ENCODE data around the gene ARID1B.

The ARID1B gene

GRCh38 chr6:157229713-157230112, 452.5 kb downstream of the ARID1B start:
- DNase-seq: peak in 1 of 2 donors; percentile 68

GRCh38 chr6:157230910-157231309, 453.7 kb downstream of the ARID1B start:
- TF ChIP-seq CTCF (IDR thresholded peaks at IDR 0.05): no peak
- no peaks in the 10 kb centered on the region for H3K9me3 ChIP-seq
- H3K36me3 ChIP-seq: no peaks in the 10 kb centered on the region
- H3K27me3 ChIP-seq: no peaks in the 10 kb centered on the region
- H3K27ac ChIP-seq: peak overlapping the region in 1 of 2 donors; percentile 50
- H3K4me1 ChIP-seq: peaks cover 0 to 72% (median 45%) of the 10 kb centered on the region in 4 donors
- H3K4me3 ChIP-seq: no peak overlapping the region
- DNase-seq: peak in 1 of 2 donors; percentile 63
- intact Hi-C loops (cut with DNase I; ENCODE audit: low total_unique reads): no loop called here

More at GRCh38 chr6:157229713-157230112, 452.5 kb downstream of the ARID1B start:
- TF ChIP-seq CTCF (IDR thresholded peaks at IDR 0.05): no peak
- Histone ChIP-seq H3K36me3 (no peaks in the 10 kb centered on the region), H3K9me3 (no peaks in the 10 kb centered on the region), H3K27ac (peak overlapping the region; percentile 50 to 63), H3K27me3 (no peaks in the 10 kb centered on the region), H3K4me1 (peaks cover 0 to 73% (median 50%) of the 10 kb centered on the region in 4 donors), H3K4me3 (no peak overlapping the region)
- intact Hi-C loops (cut with DNase I; ENCODE audit: low total_unique reads): no loop called here

GRCh38 chr6:157232161-157232895, 455.1 kb downstream of the ARID1B start:
- intact Hi-C loops (cut with DNase I; ENCODE audit: low total_unique reads): no loop called here
- Histone ChIP-seq H3K4me3 (no peak overlapping the region), H3K27ac (peak overlapping the region; percentile 0 to 38), H3K27me3 (no peaks in the 10 kb centered on the region), H3K36me3 (no peaks in the 10 kb centered on the region), H3K4me1 (peaks cover 3 to 70% (median 41%) of the 10 kb centered on the region in 4 donors), H3K9me3 (no peaks in the 10 kb centered on the region)
- no peak for TF ChIP-seq CTCF (IDR thresholded peaks at IDR 0.05)
- DNase-seq: peak in 1 of 2 donors; percentile 55

- Histone ChIP-seq H3K9me3 (no peaks in the 10 kb centered on the region), H3K4me1 (peaks cover 3 to 61% (median 35%) of the 10 kb centered on the region in 4 donors), H3K27ac (peak overlapping the region; percentile 0 to 38), H3K4me3 (no peak overlapping the region), H3K27me3 (no peaks in the 10 kb centered on the region), H3K36me3 (no peaks in the 10 kb centered on the region)
- DNase-seq: peak in 1 of 2 donors; percentile 31
- intact Hi-C loops (cut with DNase I; ENCODE audit: low total_unique reads): no loop called here
- no peak for TF ChIP-seq CTCF (IDR thresholded peaks at IDR 0.05)
These were observed 456.0 kb downstream of the ARID1B start for GRCh38 chr6:157233156-157233555.

- no peak overlapping the region for H3K4me3 ChIP-seq
- no peaks in the 10 kb centered on the region for H3K27me3 ChIP-seq
- no peaks in the 10 kb centered on the region for H3K9me3 ChIP-seq
- no peak for TF ChIP-seq CTCF (IDR thresholded peaks at IDR 0.05)
- H3K36me3 ChIP-seq: no peaks in the 10 kb centered on the region
- H3K4me1 ChIP-seq: peaks cover 3 to 58% (median 31%) of the 10 kb centered on the region in 4 donors
- H3K27ac ChIP-seq: peak overlapping the region in 1 of 2 donors; percentile 38
- peak in 1 of 2 donors; percentile 48 for DNase-seq
- intact Hi-C loops (cut with DNase I; ENCODE audit: low total_unique reads): no loop called here
These were observed 456.5 kb downstream of the ARID1B start for GRCh38 chr6:157233686-157234085.
